ENCODE measurements around the gene FUBP1.
A peak's percentile ranks its signal among the peaks of the same experiment; 100 is the strongest.
"Not testable (repeated sequence)": the region's sequence is repeated elsewhere in the genome, so short reads cannot be mapped to it uniquely, and the experiment has no call there.

Gene FUBP1

DNA sequence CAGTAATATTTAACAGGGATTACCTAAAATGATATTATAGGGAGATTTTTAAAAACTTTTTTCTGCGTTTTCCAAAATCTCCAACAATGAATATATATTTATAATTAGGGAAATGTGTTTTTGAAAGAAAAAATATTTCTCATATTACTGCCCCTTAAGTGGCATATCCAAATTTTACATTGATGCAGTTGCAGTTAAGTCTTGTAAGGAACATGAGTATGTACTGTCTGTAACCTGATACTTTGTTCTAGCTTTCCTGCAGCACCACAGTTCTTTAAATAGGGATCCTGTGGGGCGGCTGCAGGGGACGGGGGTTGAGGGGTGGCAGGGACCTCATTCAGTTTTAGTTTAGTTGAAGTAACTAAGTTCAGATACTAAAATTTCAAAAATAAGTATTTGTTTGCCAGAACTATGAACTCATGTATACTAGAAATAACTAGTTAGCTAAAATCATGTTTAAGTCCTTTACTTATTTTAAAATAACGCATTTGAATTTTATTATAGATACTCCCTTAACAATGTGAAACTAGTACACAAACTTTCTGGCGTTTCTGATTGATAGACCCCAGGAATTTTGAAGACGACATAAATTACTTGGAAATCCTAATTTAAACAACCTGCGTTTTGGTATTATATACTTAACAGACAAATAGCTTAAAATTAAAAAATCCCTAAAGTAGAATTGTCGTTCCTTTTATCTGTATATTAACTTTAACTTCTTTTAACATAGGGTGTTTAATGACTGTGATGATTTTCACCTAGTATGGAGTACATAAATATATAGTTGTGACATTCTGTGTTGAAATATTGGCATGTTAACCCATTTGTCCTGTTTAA lies 25.2 kb upstream of the FUBP1 start:
- DNase-seq (ENCODE audit: extremely low spot score), result peak; percentile 27
- no peak for TF ChIP-seq CTCF (IDR thresholded peaks at IDR 0.05; ENCODE audit: control extremely low read depth, extremely low read depth, low read depth, missing control alignments)
- POLR2A ChIA-PET, result interaction anchor here (0.5 to 6.1 kb wide), 34 partner anchors 9 to 862 kb away, joined by 3 to 146 read pairs (median 4); partner anchors contain the start of genes FUBP1, MIGA1 and ZZZ3
- CTCF ChIA-PET, result interaction anchor here (1.2 to 14.3 kb wide), 5 partner anchors 9 to 110 kb away, joined by 3 to 117 read pairs (median 6); partner anchors contain the start of gene FUBP1

- ChIA-PET POLR2A (interaction anchor here (0.7 to 6.1 kb wide), 10 partner anchors 8 to 620 kb away, joined by 3 to 146 read pairs (median 12); partner anchors contain the start of genes FUBP1, MIGA1 and ZZZ3), CTCF (interaction anchor here (0.9 to 14.3 kb wide), 7 partner anchors 8 to 24 kb away, joined by 3 to 117 read pairs (median 3); partner anchors contain the start of gene FUBP1)
- TF ChIP-seq CTCF (IDR thresholded peaks at IDR 0.05; ENCODE audit: control extremely low read depth, extremely low read depth, low read depth, missing control alignments), result no peak
- DNase-seq (ENCODE audit: extremely low spot score), result no peak
These were observed 24.3 kb upstream of the FUBP1 start for GRCh38 chr1:78003070-78003746.

DNA sequence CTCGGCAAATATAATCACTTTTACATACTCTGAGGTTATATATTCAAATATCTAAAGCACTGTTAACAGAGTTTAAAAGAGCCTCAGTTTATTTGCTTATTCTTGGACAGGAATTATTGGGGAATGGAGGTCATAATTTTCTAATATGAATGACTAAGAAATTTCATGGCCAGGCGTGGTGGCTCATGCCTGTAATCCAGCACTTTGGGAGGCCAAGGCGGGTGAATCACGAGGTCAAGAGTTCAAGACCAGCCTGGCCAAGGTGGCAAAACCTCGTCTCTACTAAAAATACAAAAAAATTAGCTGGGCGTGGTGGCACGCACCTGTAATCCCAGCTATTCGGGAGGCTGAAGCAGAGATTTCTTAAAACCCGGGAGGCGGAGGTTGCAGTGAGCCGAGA lies 21.7 kb upstream of the FUBP1 start:
- POLR2A ChIA-PET, result interaction anchor here (0.6 kb wide), 1 partner anchor 72 kb away, joined by 5 read pairs; no protein-coding TSS in a partner anchor
- CTCF ChIA-PET, result interaction anchor here (1.4 to 14.3 kb wide), 4 partner anchors 10 to 22 kb away, joined by 6 to 117 read pairs (median 12); partner anchors contain the start of gene FUBP1
- not testable (repeated sequence) for DNase-seq (ENCODE audit: extremely low spot score)

GRCh38 chr1:77996734-77997133 lies 17.9 kb upstream of the FUBP1 start:
- CTCF ChIA-PET, result interaction anchor here (2.7 to 14.3 kb wide), 2 partner anchors 11 to 18 kb away, joined by 10 to 117 read pairs; partner anchors contain the start of gene FUBP1
- TF ChIP-seq CTCF (IDR thresholded peaks at IDR 0.05; ENCODE audit: control extremely low read depth, extremely low read depth, low read depth, missing control alignments), result no peak
- POLR2A ChIA-PET, result interaction anchor here (2.9 kb wide), 1 partner anchor 8 kb away, joined by 13 read pairs; the partner anchor contains the start of gene DNAJB4
- DNase-seq (ENCODE audit: extremely low spot score), result no peak

GRCh38 chr1:77994117-77994705 lies 15.3 kb upstream of the FUBP1 start:
- DNase-seq (ENCODE audit: extremely low spot score), result no peak
- ChIA-PET CTCF (interaction anchor here (1.1 to 14.3 kb wide), 4 partner anchors 8 to 120 kb away, joined by 3 to 117 read pairs (median 6); partner anchors contain the start of genes DNAJB4 and FUBP1), POLR2A (interaction anchor here (1.0 to 2.9 kb wide), 2 partner anchors 10 to 16 kb away, joined by 3 to 13 read pairs; partner anchors contain the start of gene DNAJB4)
- TF ChIP-seq CTCF (IDR thresholded peaks at IDR 0.05; ENCODE audit: control extremely low read depth, extremely low read depth, low read depth, missing control alignments), result no peak

DNA sequence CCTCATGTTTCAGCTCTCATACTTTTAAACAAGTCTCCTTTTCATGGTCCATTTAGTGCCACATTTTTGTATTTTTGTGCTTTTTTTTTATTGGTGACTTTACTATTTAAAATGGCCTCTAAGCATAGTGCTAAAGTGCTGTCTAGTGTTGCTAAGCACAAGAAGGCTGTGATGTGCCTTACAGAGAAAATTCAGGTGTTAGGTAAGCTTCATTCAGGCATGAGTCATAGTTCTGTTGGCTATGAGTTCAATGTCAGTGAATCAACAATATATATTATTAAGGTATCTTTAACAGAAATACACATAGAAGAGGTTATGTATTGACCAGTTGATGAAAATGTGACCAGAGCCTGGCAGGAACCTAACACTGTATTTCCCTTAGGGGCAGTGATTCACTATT lies 12.8 kb upstream of the FUBP1 start:
- TF ChIP-seq CTCF (IDR thresholded peaks at IDR 0.05; ENCODE audit: control extremely low read depth, extremely low read depth, low read depth, missing control alignments), result no peak
- CTCF ChIA-PET, result interaction anchor here (1.2 to 2.3 kb wide), 5 partner anchors 10 to 46 kb away, joined by 4 to 15 read pairs (median 6); partner anchors contain the start of genes DNAJB4 and FUBP1
- POLR2A ChIA-PET, result interaction anchor here (0.7 to 2.1 kb wide), 2 partner anchors 12 to 16 kb away, joined by 3 to 20 read pairs; partner anchors contain the start of gene DNAJB4
- no peak for DNase-seq (ENCODE audit: extremely low spot score)

All from GM10248 (cell line).